GM19463 (cell line): ENCODE data around the gene MANBA.
"Not testable (repeated sequence)": the region's sequence is repeated elsewhere in the genome, so short reads cannot be mapped to it uniquely, and the experiment has no call there.

Experiments
- ATAC-seq: cut with Tn5 transposase; IDR thresholded peaks from one replicate; pipeline ENCODE4 v1.9.1; 2021; ENCODE audit warnings: mild to moderate bottlenecking, moderate library complexity; ENCODE audit not compliant: unreplicated experiment

MANBA gene

GRCh38 chr4:102625232-102625930 lies 135.4 kb downstream of the MANBA start:
- peak; percentile 94 for ATAC-seq

GRCh38 chr4:102624505-102624904 lies 136.3 kb downstream of the MANBA start:
- no peak for ATAC-seq

- no peak for ATAC-seq
Observed at GRCh38 chr4:102623622-102624021, 137.1 kb downstream of the MANBA start.

- ATAC-seq: no peak
Observed at GRCh38 chr4:102620697-102621497, 139.9 kb downstream of the MANBA start.

- not testable (repeated sequence) for ATAC-seq
Observed at GRCh38 chr4:102619776-102620631, 140.8 kb downstream of the MANBA start.

- not testable (repeated sequence) for ATAC-seq
Observed at GRCh38 chr4:102619021-102619420, 141.7 kb downstream of the MANBA start.

GRCh38 chr4:102616636-102617035 lies 144.1 kb downstream of the MANBA start:
- no peak for ATAC-seq

GRCh38 chr4:102614801-102615200 lies 146.0 kb downstream of the MANBA start:
- ATAC-seq: no peak

- peak; percentile 48 for ATAC-seq
Observed at GRCh38 chr4:102612824-102613366, 147.9 kb downstream of the MANBA start.

- ATAC-seq: no peak
Observed at GRCh38 chr4:102612210-102612609, 148.6 kb downstream of the MANBA start.

- ATAC-seq: no peak
Observed at GRCh38 chr4:102610476-102610875, 150.3 kb downstream of the MANBA start.

- no peak for ATAC-seq
Observed at GRCh38 chr4:102610007-102610406, 150.8 kb downstream of the MANBA start.

- no peak for ATAC-seq
Observed at GRCh38 chr4:102608190-102608589, 152.6 kb downstream of the MANBA start.

- no peak for ATAC-seq
Observed at GRCh38 chr4:102606846-102607450, 153.8 kb downstream of the MANBA start.

- ATAC-seq: no peak
Observed at GRCh38 chr4:102606261-102606660, 154.5 kb downstream of the MANBA start.

- ATAC-seq: no peak
Observed at GRCh38 chr4:102604222-102604940, 156.4 kb downstream of the MANBA start.

GRCh38 chr4:102601586-102602227 lies 159.1 kb downstream of the MANBA start:
- no peak for ATAC-seq

- no peak for ATAC-seq
Observed at GRCh38 chr4:102600689-102601088, 160.1 kb downstream of the MANBA start.

GRCh38 chr4:102599886-102600285 lies 160.9 kb downstream of the MANBA start:
- no peak for ATAC-seq
